ENCODE measurements around the gene TMEM9B.

GRCh38 chr11:8942518-8943066, 21.6 kb downstream of the TMEM9B start, which contains the start of gene ASCL3:
- TF ChIP-seq, protein P1, sequence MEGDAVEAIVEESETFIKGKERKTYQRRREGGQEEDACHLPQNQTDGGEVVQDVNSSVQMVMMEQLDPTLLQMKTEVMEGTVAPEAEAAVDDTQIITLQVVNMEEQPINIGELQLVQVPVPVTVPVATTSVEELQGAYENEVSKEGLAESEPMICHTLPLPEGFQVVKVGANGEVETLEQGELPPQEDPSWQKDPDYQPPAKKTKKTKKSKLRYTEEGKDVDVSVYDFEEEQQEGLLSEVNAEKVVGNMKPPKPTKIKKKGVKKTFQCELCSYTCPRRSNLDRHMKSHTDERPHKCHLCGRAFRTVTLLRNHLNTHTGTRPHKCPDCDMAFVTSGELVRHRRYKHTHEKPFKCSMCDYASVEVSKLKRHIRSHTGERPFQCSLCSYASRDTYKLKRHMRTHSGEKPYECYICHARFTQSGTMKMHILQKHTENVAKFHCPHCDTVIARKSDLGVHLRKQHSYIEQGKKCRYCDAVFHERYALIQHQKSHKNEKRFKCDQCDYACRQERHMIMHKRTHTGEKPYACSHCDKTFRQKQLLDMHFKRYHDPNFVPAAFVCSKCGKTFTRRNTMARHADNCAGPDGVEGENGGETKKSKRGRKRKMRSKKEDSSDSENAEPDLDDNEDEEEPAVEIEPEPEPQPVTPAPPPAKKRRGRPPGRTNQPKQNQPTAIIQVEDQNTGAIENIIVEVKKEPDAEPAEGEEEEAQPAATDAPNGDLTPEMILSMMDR (IDR thresholded peaks at IDR 0.05 in 4 of 5, conservative IDR thresholded peaks at IDR 0.05 in 1 of 5), result no peak
- no peak for TF ChIP-seq POLR2A (IDR thresholded peaks at IDR 0.05)

Data from gastrocnemius medialis (tissue), 4 donors.